ENCODE results near the gene CMIP.
"Not testable (repeated sequence)": the region's sequence is repeated elsewhere in the genome, so short reads cannot be mapped to it uniquely, and the experiment has no call there.

Gene CMIP

GRCh38 chr16:81524382-81524781 lies 79.8 kb downstream of the CMIP start:
- H3K4me2 ChIP-seq (ENCODE audit: insufficient read depth, low read length), result no peak overlapping the region
- no peak overlapping the region for H3K27ac ChIP-seq (ENCODE audit: low read length)
- no peak overlapping the region for H3K4me3 ChIP-seq (ENCODE audit: low read depth in 1 of 2, low read length in 2 of 2)
- H3K27me3 ChIP-seq (ENCODE audit: insufficient read depth, low read length, poor library complexity), result no peaks in the 10 kb centered on the region
- H3K36me3 ChIP-seq (ENCODE audit: insufficient read depth, low read length), result peaks cover 15% of the 10 kb centered on the region
- H3K79me2 ChIP-seq (ENCODE audit: insufficient read depth, low read length), result peaks cover 92% of the 10 kb centered on the region
- TF ChIP-seq CTCF (IDR thresholded peaks at IDR 0.05; ENCODE audit: borderline replicate concordance, extremely low read depth, low read length, poor library complexity, severe bottlenecking) (no peak), EZH2 (IDR thresholded peaks at IDR 0.05; ENCODE audit: borderline replicate concordance, low read depth, low read length, severe bottlenecking) (no peak)
- peaks cover 5% of the 10 kb centered on the region; the same call in 1 of the 2 replicates for H3K4me1 ChIP-seq (ENCODE audit: insufficient read depth, low read length)
- H3K9ac ChIP-seq (ENCODE audit: low read depth, low read length), result no peak overlapping the region
- H2AFZ ChIP-seq (ENCODE audit: low read depth, low read length), result no peak overlapping the region
- ATAC-seq (ENCODE audit: insufficient read depth, low read depth) (no peak), DNase-seq (no peak)
- H3K9me3 ChIP-seq (ENCODE audit: insufficient read depth, low read length, severe bottlenecking), result no peaks in the 10 kb centered on the region
- H4K20me1 ChIP-seq (ENCODE audit: insufficient read depth, low read length), result peaks cover 67% of the 10 kb centered on the region

- DNase-seq; H3K27ac ChIP-seq (ENCODE audit: low read length); ATAC-seq (ENCODE audit: insufficient read depth, low read depth); H3K27me3 ChIP-seq (ENCODE audit: insufficient read depth, low read length, poor library complexity); H3K4me3 ChIP-seq (ENCODE audit: low read depth in 1 of 2, low read length in 2 of 2); H3K9me3 ChIP-seq (ENCODE audit: insufficient read depth, low read length, severe bottlenecking); H3K9ac ChIP-seq (ENCODE audit: low read depth, low read length); H3K4me1 ChIP-seq (ENCODE audit: insufficient read depth, low read length); H2AFZ ChIP-seq (ENCODE audit: low read depth, low read length); H3K4me2 ChIP-seq (ENCODE audit: insufficient read depth, low read length): not testable (repeated sequence)
- Histone ChIP-seq H3K79me2 (ENCODE audit: insufficient read depth, low read length) (peaks cover 92% of the 10 kb centered on the region), H4K20me1 (ENCODE audit: insufficient read depth, low read length) (peaks cover 67% of the 10 kb centered on the region), H3K36me3 (ENCODE audit: insufficient read depth, low read length) (peaks cover 15% of the 10 kb centered on the region)
Observed at GRCh38 chr16:81524885-81525284, 80.3 kb downstream of the CMIP start.

GRCh38 chr16:81526199-81526598 lies 81.6 kb downstream of the CMIP start:
- no peak overlapping the region for H3K27ac ChIP-seq (ENCODE audit: low read length)
- no peaks in the 10 kb centered on the region for H3K9me3 ChIP-seq (ENCODE audit: insufficient read depth, low read length, severe bottlenecking)
- H2AFZ ChIP-seq (ENCODE audit: low read depth, low read length), result no peak overlapping the region
- H3K4me1 ChIP-seq (ENCODE audit: insufficient read depth, low read length), result peaks cover 5% of the 10 kb centered on the region; the same call in 1 of the 2 replicates
- DNase-seq (no peak), ATAC-seq (ENCODE audit: insufficient read depth, low read depth) (no peak)
- no peaks in the 10 kb centered on the region for H3K27me3 ChIP-seq (ENCODE audit: insufficient read depth, low read length, poor library complexity)
- no peak overlapping the region for H3K4me3 ChIP-seq (ENCODE audit: low read depth in 1 of 2, low read length in 2 of 2)
- peaks cover 15% of the 10 kb centered on the region for H3K36me3 ChIP-seq (ENCODE audit: insufficient read depth, low read length)
- peaks cover 97% of the 10 kb centered on the region for H3K79me2 ChIP-seq (ENCODE audit: insufficient read depth, low read length)
- TF ChIP-seq EZH2 (IDR thresholded peaks at IDR 0.05; ENCODE audit: borderline replicate concordance, low read depth, low read length, severe bottlenecking), result no peak
- TF ChIP-seq CTCF (IDR thresholded peaks at IDR 0.05; ENCODE audit: borderline replicate concordance, extremely low read depth, low read length, poor library complexity, severe bottlenecking), result no peak
- H3K4me2 ChIP-seq (ENCODE audit: insufficient read depth, low read length), result no peak overlapping the region
- H4K20me1 ChIP-seq (ENCODE audit: insufficient read depth, low read length), result peaks cover 69% of the 10 kb centered on the region
- no peak overlapping the region for H3K9ac ChIP-seq (ENCODE audit: low read depth, low read length)

GRCh38 chr16:81526935-81527334 lies 82.3 kb downstream of the CMIP start:
- Histone ChIP-seq H3K36me3 (ENCODE audit: insufficient read depth, low read length) (peaks cover 15% of the 10 kb centered on the region), H4K20me1 (ENCODE audit: insufficient read depth, low read length) (peaks cover 68% of the 10 kb centered on the region), H3K27me3 (ENCODE audit: insufficient read depth, low read length, poor library complexity) (no peaks in the 10 kb centered on the region), H3K79me2 (ENCODE audit: insufficient read depth, low read length) (peaks cover 97% of the 10 kb centered on the region), H3K9me3 (ENCODE audit: insufficient read depth, low read length, severe bottlenecking) (no peaks in the 10 kb centered on the region), H3K4me3 (ENCODE audit: low read depth in 1 of 2, low read length in 2 of 2) (no peak overlapping the region), H3K4me1 (ENCODE audit: insufficient read depth, low read length) (peaks cover 4% of the 10 kb centered on the region; the same call in 1 of the 2 replicates), H2AFZ (ENCODE audit: low read depth, low read length) (no peak overlapping the region), H3K27ac (ENCODE audit: low read length) (no peak overlapping the region), H3K4me2 (ENCODE audit: insufficient read depth, low read length) (no peak overlapping the region), H3K9ac (ENCODE audit: low read depth, low read length) (no peak overlapping the region)
- DNase-seq (no peak), ATAC-seq (ENCODE audit: insufficient read depth, low read depth) (no peak)
- TF ChIP-seq CTCF (IDR thresholded peaks at IDR 0.05; ENCODE audit: borderline replicate concordance, extremely low read depth, low read length, poor library complexity, severe bottlenecking) (no peak), EZH2 (IDR thresholded peaks at IDR 0.05; ENCODE audit: borderline replicate concordance, low read depth, low read length, severe bottlenecking) (no peak)
